NCI-H187 treated with DMSO at 0.1 percent for 48 hours (cell line): ENCODE data around the gene HACD2.
"Not testable (repeated sequence)": the region's sequence is repeated elsewhere in the genome, so short reads cannot be mapped to it uniquely, and the experiment has no call there.

Source experiments
- DNase-seq: peaks from one replicate; lab custom pipeline; 2025; lab: John Stamatoyannopoulos, UW

Gene HACD2

GRCh38 chr3:123523023-123523412 is 61.8 kb downstream of the HACD2 start:
- DNase-seq, result no peak

GRCh38 chr3:123522320-123523022 is 62.4 kb downstream of the HACD2 start:
- DNase-seq, result no peak

GRCh38 chr3:123521179-123521969 is 63.5 kb downstream of the HACD2 start:
- no peak for DNase-seq

GRCh38 chr3:123520656-123521055 is 64.2 kb downstream of the HACD2 start:
- no peak for DNase-seq

- no peak for DNase-seq
These were observed 65.9 kb downstream of the HACD2 start for GRCh38 chr3:123518892-123519485.

- DNase-seq, result no peak
These were observed 73.1 kb downstream of the HACD2 start for GRCh38 chr3:123511726-123512125.

- DNase-seq, result no peak
These were observed 73.8 kb downstream of the HACD2 start for GRCh38 chr3:123511084-123511483.

- no peak for DNase-seq
These were observed 76.7 kb downstream of the HACD2 start for GRCh38 chr3:123508178-123508577.

GRCh38 chr3:123505820-123506219 is 79.0 kb downstream of the HACD2 start:
- no peak for DNase-seq

GRCh38 chr3:123503203-123503602 is 81.7 kb downstream of the HACD2 start:
- no peak for DNase-seq

GRCh38 chr3:123499322-123499721 is 85.5 kb downstream of the HACD2 start:
- no peak for DNase-seq

GRCh38 chr3:123498761-123499160 is 86.1 kb downstream of the HACD2 start:
- no peak for DNase-seq

- DNase-seq, result no peak
These were observed 90.9 kb downstream of the HACD2 start for GRCh38 chr3:123493912-123494311.

- no peak for DNase-seq
These were observed 92.8 kb downstream of the HACD2 start for GRCh38 chr3:123491966-123492587.

GRCh38 chr3:123489400-123490004 is 95.4 kb downstream of the HACD2 start:
- no peak for DNase-seq

- DNase-seq, result no peak
These were observed 96.1 kb downstream of the HACD2 start for GRCh38 chr3:123488645-123489347.

GRCh38 chr3:123487063-123487462 is 97.8 kb downstream of the HACD2 start:
- DNase-seq, result not testable (repeated sequence)

GRCh38 chr3:123486460-123486859 is 98.4 kb downstream of the HACD2 start:
- DNase-seq, result no peak

GRCh38 chr3:123485551-123485950 is 99.3 kb downstream of the HACD2 start:
- no peak for DNase-seq

GRCh38 chr3:123483146-123483545 is 101.7 kb downstream of the HACD2 start:
- no peak for DNase-seq

- DNase-seq, result no peak
These were observed 103.0 kb downstream of the HACD2 start for GRCh38 chr3:123481722-123482457.
